HL-60 (cell line): Measurements from ENCODE around the gene ARHGAP29.

Experiments
- DNase-seq, 2 experiments: peaks; one replicate each; pipeline ENCODE4 v3.0.0-alpha.2; 2010 to 2020; ENCODE audit warnings: low read depth in 1 of 2, low spot score in 1 of 2
- H3K27ac ChIP-seq: fragments of 250-450 bp; sonication (Bioruptor Pico); replicated peaks from 2 replicates; pipeline ENCODE4 v1.5.1; 2020; ENCODE audit warnings: mild to moderate bottlenecking, moderate library complexity
- H3K27me3 ChIP-seq: fragments of 250-450 bp; sonication (Bioruptor Pico); 2 replicates; pipeline ENCODE4 v1.5.1; 2021; ENCODE audit warnings: mild to moderate bottlenecking, moderate library complexity; ENCODE audit not compliant: insufficient read depth, poor library complexity, severe bottlenecking
- H3K4me3 ChIP-seq: replicated peaks from 2 replicates; pipeline ENCODE4 v1.5.1; 2011; ENCODE audit warnings: mild to moderate bottlenecking, control low read depth, low read length; ENCODE audit not compliant: insufficient read depth
- CTCF ChIP-seq: IDR thresholded peaks from one replicate; pipeline ENCODE4 v1.5.1; 2011; ENCODE audit warnings: low read length, control low read depth, inconsistent platforms; ENCODE audit not compliant: insufficient read depth
- GABPA ChIP-seq: IDR thresholded peaks from 2 replicates; pipeline ENCODE4 v1.6.1; 2012; ENCODE audit warnings: low read depth
- POLR2AphosphoS5 ChIP-seq: IDR thresholded peaks from 2 replicates; pipeline ENCODE4 v1.6.1; 2012; ENCODE audit warnings: low read depth
- SPI1 ChIP-seq: IDR thresholded peaks from 2 replicates; pipeline ENCODE4 v1.6.1; 2012; ENCODE audit warnings: low read depth, mild to moderate bottlenecking, borderline replicate concordance
- TF ChIP-seq, protein P1 (sequence below): IDR thresholded peaks from 2 replicates; pipeline ENCODE4 v1.6.1; 2012; ENCODE audit warnings: low read depth; ENCODE audit not compliant: insufficient replicate concordance

Gene ARHGAP29

DNA sequence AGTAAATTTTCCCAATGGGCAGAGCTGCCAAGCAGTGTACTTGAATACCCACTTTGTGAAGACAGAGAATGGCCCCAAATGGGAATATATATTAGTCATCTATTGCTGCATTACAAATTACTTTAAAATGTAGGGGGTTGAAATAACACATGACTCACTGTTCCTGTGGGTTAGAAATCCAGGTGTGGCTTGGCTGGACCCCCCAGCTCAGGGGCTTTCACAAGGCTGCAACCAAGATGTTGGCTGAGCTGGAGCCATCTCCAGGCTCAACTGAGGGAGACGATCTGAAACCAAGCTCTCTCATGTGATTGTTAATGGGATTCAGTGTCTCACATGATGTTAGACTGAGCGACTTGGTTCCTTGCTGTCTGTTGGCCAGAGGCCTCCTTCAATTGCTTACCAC is 33.4 kb upstream of the ARHGAP29 start:
- no peak for TF ChIP-seq GABPA
- no peak for TF ChIP-seq POLR2AphosphoS5
- TF ChIP-seq, protein P1, sequence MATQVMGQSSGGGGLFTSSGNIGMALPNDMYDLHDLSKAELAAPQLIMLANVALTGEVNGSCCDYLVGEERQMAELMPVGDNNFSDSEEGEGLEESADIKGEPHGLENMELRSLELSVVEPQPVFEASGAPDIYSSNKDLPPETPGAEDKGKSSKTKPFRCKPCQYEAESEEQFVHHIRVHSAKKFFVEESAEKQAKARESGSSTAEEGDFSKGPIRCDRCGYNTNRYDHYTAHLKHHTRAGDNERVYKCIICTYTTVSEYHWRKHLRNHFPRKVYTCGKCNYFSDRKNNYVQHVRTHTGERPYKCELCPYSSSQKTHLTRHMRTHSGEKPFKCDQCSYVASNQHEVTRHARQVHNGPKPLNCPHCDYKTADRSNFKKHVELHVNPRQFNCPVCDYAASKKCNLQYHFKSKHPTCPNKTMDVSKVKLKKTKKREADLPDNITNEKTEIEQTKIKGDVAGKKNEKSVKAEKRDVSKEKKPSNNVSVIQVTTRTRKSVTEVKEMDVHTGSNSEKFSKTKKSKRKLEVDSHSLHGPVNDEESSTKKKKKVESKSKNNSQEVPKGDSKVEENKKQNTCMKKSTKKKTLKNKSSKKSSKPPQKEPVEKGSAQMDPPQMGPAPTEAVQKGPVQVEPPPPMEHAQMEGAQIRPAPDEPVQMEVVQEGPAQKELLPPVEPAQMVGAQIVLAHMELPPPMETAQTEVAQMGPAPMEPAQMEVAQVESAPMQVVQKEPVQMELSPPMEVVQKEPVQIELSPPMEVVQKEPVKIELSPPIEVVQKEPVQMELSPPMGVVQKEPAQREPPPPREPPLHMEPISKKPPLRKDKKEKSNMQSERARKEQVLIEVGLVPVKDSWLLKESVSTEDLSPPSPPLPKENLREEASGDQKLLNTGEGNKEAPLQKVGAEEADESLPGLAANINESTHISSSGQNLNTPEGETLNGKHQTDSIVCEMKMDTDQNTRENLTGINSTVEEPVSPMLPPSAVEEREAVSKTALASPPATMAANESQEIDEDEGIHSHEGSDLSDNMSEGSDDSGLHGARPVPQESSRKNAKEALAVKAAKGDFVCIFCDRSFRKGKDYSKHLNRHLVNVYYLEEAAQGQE: no peak
- TF ChIP-seq CTCF: no peak
- no peak for TF ChIP-seq SPI1
- DNase-seq: no peak
- no peak overlapping the region for H3K27ac ChIP-seq

GRCh38 chr1:94269921-94270320 is 32.5 kb upstream of the ARHGAP29 start:
- Histone ChIP-seq H3K4me3 (no peak overlapping the region), H3K27ac (no peak overlapping the region)

More for the DNA sequence above, 33.4 kb upstream of the ARHGAP29 start:
- no peak overlapping the region for H3K4me3 ChIP-seq
- peaks cover 5% of the 10 kb centered on the region for H3K27me3 ChIP-seq

DNA sequence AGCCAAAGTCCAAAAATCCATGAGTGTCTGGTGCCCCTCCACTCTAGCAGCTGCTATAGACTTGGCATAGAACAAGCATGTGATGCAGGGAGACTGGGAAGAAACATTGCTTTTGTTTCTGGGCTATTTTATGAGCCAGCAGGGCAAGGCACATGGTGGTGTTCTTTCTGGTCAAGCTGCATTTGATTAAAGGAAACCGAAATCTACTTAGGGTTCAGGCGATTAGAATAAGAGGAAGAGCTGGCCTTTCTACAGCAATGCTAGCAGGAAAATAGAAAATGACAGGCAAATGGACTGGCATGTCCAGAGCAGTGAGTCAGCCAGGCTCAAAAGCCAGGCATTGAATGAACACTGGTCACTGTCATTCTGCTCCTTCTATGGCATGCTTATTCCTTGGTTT is 28.5 kb upstream of the ARHGAP29 start:
- TF ChIP-seq CTCF (no peak), SPI1 (no peak), GABPA (no peak), POLR2AphosphoS5 (no peak)
- TF ChIP-seq, protein P1: no peak
- H3K27ac ChIP-seq: no peak overlapping the region
- no peak for DNase-seq
- peaks cover 3% of the 10 kb centered on the region for H3K27me3 ChIP-seq
- no peak overlapping the region for H3K4me3 ChIP-seq

More at GRCh38 chr1:94269921-94270320, 32.5 kb upstream of the ARHGAP29 start:
- TF ChIP-seq CTCF (no peak), POLR2AphosphoS5 (no peak), SPI1 (no peak), GABPA (no peak)
- TF ChIP-seq, protein P1: no peak
- peaks cover 5% of the 10 kb centered on the region for H3K27me3 ChIP-seq
- DNase-seq: no peak
